Activated CD4-positive, CD25-positive, alpha-beta regulatory T cell treated with anti-CD3 and anti-CD28 coated beads, Interleukin-2, amount 50 U/mL, for 72 hours (primary cell): ENCODE data around the gene ASGR1.
"Not testable (repeated sequence)": the region's sequence is repeated elsewhere in the genome, so short reads cannot be mapped to it uniquely, and the experiment has no call there.

ENCODE experiments used
- DNase-seq: peaks from one replicate; pipeline ENCODE4 v3.0.0; 2021

The ASGR1 gene

DNA sequence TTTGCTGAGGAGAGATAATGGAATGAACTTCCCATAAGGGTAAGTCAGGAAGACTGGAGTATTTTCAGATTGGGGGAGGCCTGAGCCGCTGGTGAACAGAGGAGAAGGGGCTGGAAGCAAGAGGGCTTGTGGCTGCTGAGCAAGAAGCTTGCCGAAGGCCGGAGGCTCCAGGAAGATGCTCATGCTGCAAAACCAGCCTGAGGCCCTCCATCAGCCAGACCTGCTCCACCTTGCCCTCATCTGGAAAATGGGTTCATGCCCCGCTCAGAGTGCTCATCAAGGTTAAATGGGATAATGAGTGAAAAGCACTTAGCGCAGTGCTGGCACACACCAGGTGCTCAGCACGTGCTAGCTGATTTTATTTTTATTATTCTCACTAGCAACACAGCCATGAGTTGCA lies 5.5 kb upstream of the ASGR1 start:
- no peak for DNase-seq

DNA sequence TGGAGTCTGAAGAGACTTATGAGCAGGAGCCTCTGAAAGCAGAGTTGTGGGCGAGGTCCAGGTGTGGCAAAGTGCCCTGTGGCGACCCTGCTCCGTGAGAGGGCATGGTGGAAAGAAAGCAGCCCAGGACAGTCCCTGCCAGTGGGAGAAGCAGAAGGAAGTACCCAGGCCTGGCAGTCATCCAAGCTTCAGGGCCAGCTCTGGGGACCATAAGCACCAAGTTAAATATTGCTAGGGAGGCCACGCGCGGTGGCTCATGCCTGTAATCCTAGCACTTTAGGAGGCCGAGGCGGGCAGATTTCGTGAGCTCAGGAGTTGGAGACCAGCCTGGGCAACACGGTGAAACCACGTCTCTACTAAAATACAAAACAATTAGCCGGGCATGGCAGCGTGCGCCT lies 4.9 kb upstream of the ASGR1 start:
- DNase-seq, result no peak

GRCh38 chr17:7183433-7184090 lies 4.4 kb upstream of the ASGR1 start:
- DNase-seq, result no peak

GRCh38 chr17:7182101-7182500 lies 2.9 kb upstream of the ASGR1 start:
- not testable (repeated sequence) for DNase-seq

DNA sequence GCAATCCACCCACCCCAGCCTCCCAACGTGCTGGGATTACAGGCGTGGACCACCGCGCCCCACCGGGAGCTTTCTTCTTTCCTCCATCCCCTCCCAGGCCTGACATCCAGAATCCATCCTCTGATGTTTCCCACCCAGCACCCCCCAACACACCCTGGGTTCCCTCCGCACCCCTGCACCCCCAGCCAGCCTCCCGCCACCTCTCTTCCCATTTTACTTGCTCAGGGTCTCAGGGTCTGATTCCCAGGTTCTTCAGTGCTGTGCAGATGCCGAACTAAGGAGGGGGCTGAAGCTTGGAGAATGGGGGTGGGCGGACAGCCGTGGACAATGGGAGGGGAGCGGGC lies 225 bp downstream of the ASGR1 start:
- DNase-seq, result no peak

GRCh38 chr17:7177954-7178477 lies 1.2 kb downstream of the ASGR1 start:
- DNase-seq, result no peak

GRCh38 chr17:7177191-7177953 lies 1.8 kb downstream of the ASGR1 start:
- peak; percentile 59 for DNase-seq

DNA sequence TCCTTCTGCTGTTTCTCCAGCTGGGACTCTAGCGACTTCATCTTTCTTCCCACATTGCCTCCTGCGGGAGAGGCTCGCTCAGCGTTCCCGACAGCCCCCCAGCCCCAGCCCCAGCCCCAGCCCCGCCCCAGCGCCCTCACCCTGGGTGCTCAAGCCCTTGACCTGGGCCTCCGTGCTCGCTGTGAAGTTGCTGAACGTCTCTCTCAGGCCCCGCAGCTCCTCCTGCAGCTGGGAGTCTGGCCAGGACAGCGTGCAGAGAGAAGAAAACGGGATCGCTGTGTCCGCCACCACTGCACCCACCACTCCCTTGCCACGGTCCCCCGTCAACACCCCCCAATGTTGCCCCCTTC lies 2.4 kb downstream of the ASGR1 start:
- DNase-seq, result no peak

DNA sequence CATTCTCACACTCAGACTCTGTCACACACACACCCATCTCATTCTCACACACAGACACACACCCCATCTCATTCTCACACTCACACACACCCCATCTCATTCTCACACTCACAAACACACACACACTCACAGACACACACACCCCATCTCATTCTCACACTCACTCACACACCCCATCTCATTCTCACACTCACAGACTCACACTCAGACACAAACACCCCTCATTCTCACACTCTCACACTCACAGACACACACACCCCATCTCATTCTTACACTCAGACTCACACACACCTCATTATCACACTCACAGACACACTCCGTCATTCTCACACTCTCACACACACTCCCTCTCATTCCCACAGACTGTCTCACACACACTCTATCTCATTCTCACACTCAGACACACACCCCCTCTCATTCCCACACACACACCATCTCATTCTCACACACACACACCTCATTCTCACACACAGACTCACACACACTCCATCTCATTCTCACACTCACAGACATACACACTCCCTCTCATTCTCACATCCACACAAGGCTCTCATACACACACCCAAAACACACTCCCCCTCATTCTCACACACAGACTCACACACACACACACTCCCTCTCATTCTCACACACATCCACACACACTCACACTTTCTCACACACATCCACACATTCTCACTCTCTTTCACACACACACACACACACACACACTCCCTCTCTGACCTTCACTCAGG lies 2.9 kb downstream of the ASGR1 start:
- no peak for DNase-seq

DNA sequence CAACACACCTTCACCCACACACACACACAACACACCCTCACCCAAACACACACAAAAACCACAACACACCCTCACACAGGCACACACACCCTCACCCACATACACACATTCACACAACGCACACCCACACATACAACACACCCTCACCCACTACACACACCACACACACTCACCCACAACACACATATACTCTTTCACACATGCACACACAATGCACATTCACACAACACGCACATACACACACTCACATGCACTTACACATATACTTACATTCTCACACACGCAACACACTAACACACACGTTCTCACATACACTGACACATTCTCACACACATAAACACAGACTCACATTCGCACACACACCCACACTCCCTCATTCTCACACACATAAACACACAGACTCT lies 3.8 kb downstream of the ASGR1 start:
- DNase-seq, result no peak

GRCh38 chr17:7174603-7175326 lies 4.4 kb downstream of the ASGR1 start:
- DNase-seq, result no peak

GRCh38 chr17:7173687-7174602 lies 5.2 kb downstream of the ASGR1 start:
- DNase-seq, result no peak

GRCh38 chr17:7172522-7173191 lies 6.5 kb downstream of the ASGR1 start:
- DNase-seq, result not testable (repeated sequence)

- DNase-seq, result not testable (repeated sequence)
These were observed 9.6 kb downstream of the ASGR1 start for GRCh38 chr17:7169565-7169908.

- DNase-seq, result not testable (repeated sequence)
These were observed 10.2 kb downstream of the ASGR1 start for GRCh38 chr17:7168841-7169564.

- DNase-seq, result no peak
These were observed 11.3 kb downstream of the ASGR1 start for GRCh38 chr17:7167832-7168231.

DNA sequence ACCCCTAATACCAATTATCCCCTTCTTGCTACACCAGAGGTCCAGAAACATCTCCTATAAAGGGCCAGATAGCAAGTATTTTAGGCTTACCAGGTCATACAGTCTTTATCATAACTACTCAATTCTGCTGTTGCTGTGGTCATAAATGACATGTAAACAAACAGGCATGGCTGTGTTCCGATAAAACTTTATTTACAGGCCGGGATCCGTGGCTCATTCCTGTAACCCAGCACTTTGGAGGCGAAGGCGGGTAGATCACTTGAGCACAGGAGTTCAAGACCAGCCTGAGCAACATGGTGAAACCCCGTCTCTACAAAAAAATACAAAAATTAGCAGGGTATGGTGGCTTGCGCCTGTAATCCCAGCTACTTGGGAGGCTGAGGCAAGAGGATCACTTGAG lies 12.3 kb downstream of the ASGR1 start:
- no peak for DNase-seq

DNA sequence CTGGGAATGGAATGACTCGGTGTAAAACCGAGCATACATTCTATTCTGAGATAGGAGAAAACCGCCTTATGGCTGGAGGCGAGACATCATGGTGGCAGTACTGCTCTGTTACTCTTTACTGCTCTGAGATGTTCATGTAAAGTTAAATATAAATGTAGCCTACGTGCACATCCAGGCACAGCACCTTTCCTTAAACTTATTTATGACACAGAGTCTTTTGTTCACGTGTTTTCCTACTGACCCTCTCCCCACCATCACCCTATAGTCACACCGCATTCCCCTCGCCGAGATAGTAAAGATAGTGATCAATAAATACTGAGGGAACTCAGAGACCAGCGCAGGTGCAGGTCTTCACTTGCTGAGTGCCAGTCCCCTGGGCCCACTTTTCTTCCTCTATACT lies 19.6 kb downstream of the ASGR1 start:
- DNase-seq, result not testable (repeated sequence)

GRCh38 chr17:7158424-7158823 lies 20.7 kb downstream of the ASGR1 start:
- DNase-seq, result not testable (repeated sequence)

DNA sequence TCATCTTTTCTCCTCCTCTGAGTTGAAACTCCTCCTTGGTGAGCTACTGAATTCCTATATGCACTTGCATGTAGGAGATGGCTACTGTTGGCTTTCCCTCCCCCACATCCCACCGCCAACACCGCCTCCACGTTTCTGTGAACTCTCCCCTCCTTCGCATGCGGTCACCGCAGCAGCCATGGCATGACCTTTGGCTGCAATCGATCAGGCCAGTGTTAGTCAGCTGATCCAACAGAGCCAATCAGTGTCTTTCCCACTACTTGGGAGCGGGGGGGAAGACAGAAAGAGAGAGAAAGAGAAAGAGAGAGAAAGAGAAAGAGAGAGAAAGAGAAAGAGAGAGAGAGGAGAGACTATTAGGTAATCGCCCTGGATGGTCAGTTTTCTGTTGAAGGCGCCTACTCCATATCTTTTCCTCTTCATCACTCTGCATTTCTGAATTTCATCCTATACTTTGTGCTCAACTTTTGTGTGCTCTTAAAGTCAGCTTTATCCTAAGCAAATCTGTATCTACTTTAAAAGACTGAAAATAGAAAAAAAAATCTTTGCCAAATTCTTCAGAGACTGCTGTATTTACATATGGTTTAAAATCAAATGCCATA lies 22.7 kb downstream of the ASGR1 start:
- DNase-seq, result no peak
